ENCODE results near the gene TMEM125. TPM values are rescaled to one million over a fixed set of nuclear protein-coding genes. Genes with fewer than 3 reads are reported as not detected.

The TMEM125 gene
- total RNA-seq, 2 donors from 2014 or later: 18.3 to 29.9 TPM

DNA sequence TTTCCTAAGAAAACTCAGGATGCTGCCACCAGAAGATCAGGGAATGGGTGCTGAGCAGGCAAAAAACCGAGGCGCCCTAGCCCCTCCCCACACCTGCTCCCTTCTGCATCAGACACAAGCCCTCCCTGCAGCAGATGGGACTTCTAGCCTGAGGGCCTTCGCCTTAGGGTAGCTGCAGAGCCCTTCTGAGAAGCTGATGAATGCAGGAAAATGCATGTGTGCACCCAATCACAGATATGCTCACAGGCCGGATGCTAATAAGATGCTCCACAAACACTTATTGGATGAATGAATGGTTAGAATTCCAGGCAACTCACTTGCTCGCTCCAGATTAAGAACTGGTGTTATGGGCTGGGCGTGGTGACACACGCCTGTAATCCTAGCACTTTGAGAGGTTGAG lies 22.4 kb downstream of the TMEM125 start:
- H3K36me3 ChIP-seq: no peaks in the 10 kb centered on the region
- H3K9me3 ChIP-seq: no peaks in the 10 kb centered on the region
- WGBS: 87% methylated on average over 7 of the region's 7 CpGs
- intact Hi-C loops (cut with DNase I): loop anchor here (5.0 kb wide), 1 partner anchor 50 kb away; no protein-coding TSS in a partner anchor
- no peaks in the 10 kb centered on the region for H3K27me3 ChIP-seq (replicated peaks; ENCODE audit: insufficient read depth)
- DNase-seq (ENCODE audit: low spot score): no peak
- no peak overlapping the region for H3K4me3 ChIP-seq
- H3K4me1 ChIP-seq (replicated peaks): peaks cover 3% of the 10 kb centered on the region
- TF ChIP-seq POLR2A (IDR thresholded peaks at IDR 0.05) (no peak), CTCF (IDR thresholded peaks at IDR 0.05) (no peak), POLR2AphosphoS5 (IDR thresholded peaks at IDR 0.05) (no peak)
- H3K27ac ChIP-seq: no peak overlapping the region

- TF ChIP-seq CTCF (IDR thresholded peaks at IDR 0.05) (no peak), POLR2A (IDR thresholded peaks at IDR 0.05) (no peak), POLR2AphosphoS5 (IDR thresholded peaks at IDR 0.05) (no peak)
- H3K27ac ChIP-seq: peak overlapping the region in 1 of 2 donors; percentile 79
- peaks cover 3% of the 10 kb centered on the region for H3K4me1 ChIP-seq (replicated peaks)
- H3K36me3 ChIP-seq: no peaks in the 10 kb centered on the region
- intact Hi-C loops (cut with DNase I): loop anchor here (5.0 kb wide), 1 partner anchor 50 kb away; no protein-coding TSS in a partner anchor
- WGBS: 82% methylated on average over 5 of the region's 5 CpGs
- no peaks in the 10 kb centered on the region for H3K9me3 ChIP-seq
- H3K4me3 ChIP-seq: no peak overlapping the region
- DNase-seq (ENCODE audit: low spot score): no peak
- no peaks in the 10 kb centered on the region for H3K27me3 ChIP-seq (replicated peaks; ENCODE audit: insufficient read depth)
Observed at GRCh38 chr1:43292679-43293078, 22.9 kb downstream of the TMEM125 start.

DNA sequence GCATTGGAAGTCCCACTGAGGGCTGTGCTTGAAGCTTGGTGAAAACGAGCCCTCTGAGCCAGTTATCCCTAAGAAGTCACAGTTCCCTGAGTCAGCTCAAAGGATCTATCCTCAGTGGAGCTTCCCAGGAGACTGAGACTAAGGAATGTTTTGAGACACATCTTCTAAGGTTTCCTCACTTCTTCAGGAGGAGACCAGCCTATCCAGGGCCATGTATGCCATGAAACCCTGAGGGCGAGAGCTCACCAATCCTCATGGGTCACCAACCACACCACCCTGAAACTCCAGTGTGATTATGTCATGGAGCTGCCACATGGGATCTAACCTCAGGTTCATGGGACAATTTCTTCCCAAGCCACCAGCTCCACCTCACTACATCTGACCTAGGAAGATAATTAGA lies 23.4 kb downstream of the TMEM125 start:
- Histone ChIP-seq H3K4me1 (replicated peaks) (peaks cover 3% of the 10 kb centered on the region), H3K27me3 (replicated peaks; ENCODE audit: insufficient read depth) (no peaks in the 10 kb centered on the region), H3K36me3 (no peaks in the 10 kb centered on the region), H3K27ac (peak overlapping the region; percentile 79 to 83), H3K4me3 (no peak overlapping the region), H3K9me3 (no peaks in the 10 kb centered on the region)
- intact Hi-C loops (cut with DNase I): loop anchor here (5.0 kb wide), 1 partner anchor 51 kb away; no protein-coding TSS in a partner anchor
- no peak for DNase-seq (ENCODE audit: low spot score)
- 98% methylated on average over 2 of the region's 2 CpGs for WGBS
- TF ChIP-seq CTCF (IDR thresholded peaks at IDR 0.05) (no peak), POLR2A (IDR thresholded peaks at IDR 0.05) (no peak), POLR2AphosphoS5 (IDR thresholded peaks at IDR 0.05) (no peak)

GRCh38 chr1:43293896-43294760 lies 24.3 kb downstream of the TMEM125 start:
- TF ChIP-seq POLR2AphosphoS5 (IDR thresholded peaks at IDR 0.05): peak; percentile 79
- TF ChIP-seq POLR2A (IDR thresholded peaks at IDR 0.05): peak; percentile 18
- TF ChIP-seq CTCF (IDR thresholded peaks at IDR 0.05): no peak
- DNase-seq (ENCODE audit: low spot score): peak; percentile 47
- H3K27ac ChIP-seq: peak overlapping the region; percentile 79 to 83
- peaks cover 3% of the 10 kb centered on the region for H3K4me1 ChIP-seq (replicated peaks)
- 44% methylated on average over 7 of the region's 7 CpGs for whole genome bisulfite sequencing
- no peaks in the 10 kb centered on the region for H3K36me3 ChIP-seq
- intact Hi-C loops (cut with DNase I): loop anchor here (5.0 kb wide), 1 partner anchor 52 kb away; no protein-coding TSS in a partner anchor
- no peaks in the 10 kb centered on the region for H3K27me3 ChIP-seq (replicated peaks; ENCODE audit: insufficient read depth)
- no peaks in the 10 kb centered on the region for H3K9me3 ChIP-seq
- no peak overlapping the region for H3K4me3 ChIP-seq

Data from prostate gland (tissue), 2 donors.